ENCODE measurements around the gene ZPR1. TPM values are rescaled to one million over a fixed set of nuclear protein-coding genes. Genes with fewer than 3 reads are reported as not detected.

The ZPR1 gene
- total and polyA plus RNA-seq, 10 donors = 16.2 to 47.6 (median 23.4) TPM

DNA sequence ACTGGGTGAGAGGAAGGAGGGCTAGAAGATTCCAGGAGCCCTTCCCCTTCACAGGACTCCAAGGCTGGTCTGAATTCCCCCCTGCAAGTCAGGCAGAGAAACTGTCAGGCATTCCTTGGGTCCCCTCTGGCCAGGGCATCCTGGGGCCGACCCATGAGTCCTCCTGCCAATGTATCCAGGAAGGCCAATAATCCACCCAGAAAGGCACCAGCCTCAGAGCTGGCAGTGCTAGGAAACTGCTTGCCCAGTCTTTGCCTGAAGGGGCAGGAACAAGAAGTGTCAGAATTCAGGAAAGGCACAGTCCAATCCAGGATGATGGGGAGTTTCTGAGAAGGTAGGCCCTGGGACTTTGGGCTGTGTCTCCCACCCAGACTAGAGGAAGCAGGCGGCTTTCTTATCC, 56.0 kb downstream of the ZPR1 start:
- no peaks in the 10 kb centered on the region for H3K9me3 ChIP-seq
- TF ChIP-seq, protein P1, sequence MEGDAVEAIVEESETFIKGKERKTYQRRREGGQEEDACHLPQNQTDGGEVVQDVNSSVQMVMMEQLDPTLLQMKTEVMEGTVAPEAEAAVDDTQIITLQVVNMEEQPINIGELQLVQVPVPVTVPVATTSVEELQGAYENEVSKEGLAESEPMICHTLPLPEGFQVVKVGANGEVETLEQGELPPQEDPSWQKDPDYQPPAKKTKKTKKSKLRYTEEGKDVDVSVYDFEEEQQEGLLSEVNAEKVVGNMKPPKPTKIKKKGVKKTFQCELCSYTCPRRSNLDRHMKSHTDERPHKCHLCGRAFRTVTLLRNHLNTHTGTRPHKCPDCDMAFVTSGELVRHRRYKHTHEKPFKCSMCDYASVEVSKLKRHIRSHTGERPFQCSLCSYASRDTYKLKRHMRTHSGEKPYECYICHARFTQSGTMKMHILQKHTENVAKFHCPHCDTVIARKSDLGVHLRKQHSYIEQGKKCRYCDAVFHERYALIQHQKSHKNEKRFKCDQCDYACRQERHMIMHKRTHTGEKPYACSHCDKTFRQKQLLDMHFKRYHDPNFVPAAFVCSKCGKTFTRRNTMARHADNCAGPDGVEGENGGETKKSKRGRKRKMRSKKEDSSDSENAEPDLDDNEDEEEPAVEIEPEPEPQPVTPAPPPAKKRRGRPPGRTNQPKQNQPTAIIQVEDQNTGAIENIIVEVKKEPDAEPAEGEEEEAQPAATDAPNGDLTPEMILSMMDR (IDR thresholded peaks at IDR 0.05 in 8 of 11, conservative IDR thresholded peaks at IDR 0.05 in 3 of 11) = no peak
- TF ChIP-seq POLR2AphosphoS5 (IDR thresholded peaks at IDR 0.05) = no peak
- TF ChIP-seq POLR2A (IDR thresholded peaks at IDR 0.05) = no peak
- H3K27me3 ChIP-seq (replicated peaks in 1 of 7) = peaks cover 0 to 14% (median 0%) of the 10 kb centered on the region in 7 donors
- H3K27ac ChIP-seq = no peak overlapping the region
- H3K36me3 ChIP-seq = no peaks in the 10 kb centered on the region
- WGBS, 5 donors = 73 to 91% (median 80%) methylated on average over 2 of the region's 2 CpGs
- intact Hi-C loops (cut with DNase I; ENCODE audit: low total_unique reads) = no loop called here
- DNase-seq = peak; percentile 61
- peaks cover 0 to 9% (median 6%) of the 10 kb centered on the region in 6 donors for H3K4me1 ChIP-seq
- H3K4me3 ChIP-seq = no peak overlapping the region

DNA sequence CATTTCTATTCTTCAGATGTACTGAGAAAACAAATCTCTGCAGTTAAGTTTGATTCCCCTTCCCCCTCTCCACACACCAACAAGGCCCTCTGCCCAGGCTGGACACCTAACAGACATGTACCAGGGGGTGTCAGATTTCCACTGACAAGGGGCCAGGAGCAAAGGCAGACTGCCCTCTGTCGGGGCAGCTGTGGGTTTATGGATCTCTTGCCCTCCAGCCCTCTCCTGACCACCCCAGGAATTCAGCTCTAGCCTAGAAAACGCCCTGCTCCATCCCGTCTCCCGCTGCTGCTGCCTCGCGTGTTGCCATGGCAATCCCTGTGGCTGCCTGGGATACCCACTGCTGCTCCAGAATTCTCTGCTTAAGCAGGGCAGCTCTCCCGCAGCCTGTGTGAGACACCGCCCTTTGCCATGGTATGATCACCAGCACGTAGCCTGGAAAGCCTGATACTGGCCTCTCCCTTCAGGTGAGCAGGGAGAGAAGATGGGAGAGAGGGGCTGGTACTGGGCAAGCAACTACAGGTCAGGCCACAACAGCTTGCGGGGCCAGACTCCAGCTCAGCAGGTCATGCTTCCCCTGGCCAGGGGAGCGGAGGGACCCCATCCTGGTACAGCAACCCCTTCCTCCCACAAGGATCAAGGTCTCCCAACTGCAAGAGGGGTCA, 56.6 kb downstream of the ZPR1 start:
- Histone ChIP-seq H3K9me3 (no peaks in the 10 kb centered on the region), H3K36me3 (no peaks in the 10 kb centered on the region), H3K4me1 (peaks cover 0 to 9% (median 6%) of the 10 kb centered on the region in 6 donors), H3K27me3 (replicated peaks in 1 of 7) (peaks cover 0 to 15% (median 0%) of the 10 kb centered on the region in 7 donors), H3K4me3 (no peak overlapping the region), H3K27ac (no peak overlapping the region)
- WGBS, 5 donors = 67 to 86% (median 72%) methylated on average over 10 to 11 of the region's 11 CpGs
- DNase-seq = peak; percentile 50
- TF ChIP-seq, protein P1 (IDR thresholded peaks at IDR 0.05 in 8 of 11, conservative IDR thresholded peaks at IDR 0.05 in 3 of 11) = no peak
- TF ChIP-seq POLR2AphosphoS5 (IDR thresholded peaks at IDR 0.05) (no peak), POLR2A (IDR thresholded peaks at IDR 0.05) (no peak)
- intact Hi-C loops (cut with DNase I; ENCODE audit: low total_unique reads) = no loop called here

DNA sequence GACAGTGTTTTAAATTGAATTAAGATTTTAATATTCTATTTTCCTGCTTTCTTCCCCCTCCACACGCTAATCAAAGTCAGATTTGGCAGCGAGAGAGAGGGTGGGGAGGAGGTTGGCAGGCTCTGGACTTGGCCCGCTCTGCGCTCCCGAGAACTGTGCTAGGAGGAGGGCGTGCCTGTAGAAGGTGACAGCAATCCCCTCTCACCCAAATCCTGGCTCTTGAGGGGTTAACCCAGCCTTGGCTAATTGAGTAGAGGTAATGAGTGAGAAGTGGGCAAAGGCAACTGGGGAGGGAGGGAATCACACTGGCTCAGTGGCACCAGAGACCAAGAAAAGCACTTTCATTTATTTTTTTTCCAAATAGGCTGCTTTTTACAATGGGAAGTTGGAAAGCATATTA, 57.2 kb downstream of the ZPR1 start:
- Histone ChIP-seq H3K4me1 (peaks cover 0 to 9% (median 6%) of the 10 kb centered on the region in 6 donors), H3K27me3 (replicated peaks in 1 of 7) (peaks cover 0 to 20% (median 0%) of the 10 kb centered on the region in 7 donors), H3K9me3 (no peaks in the 10 kb centered on the region), H3K27ac (no peak overlapping the region), H3K36me3 (no peaks in the 10 kb centered on the region), H3K4me3 (no peak overlapping the region)
- DNase-seq = peak; percentile 41
- WGBS, 5 donors = 78 to 94% (median 92%) methylated on average over 6 of the region's 6 CpGs
- intact Hi-C loops (cut with DNase I; ENCODE audit: low total_unique reads) = no loop called here
- no peak for TF ChIP-seq POLR2A (IDR thresholded peaks at IDR 0.05)
- TF ChIP-seq, protein P1 (IDR thresholded peaks at IDR 0.05 in 8 of 11, conservative IDR thresholded peaks at IDR 0.05 in 3 of 11) = no peak
- no peak for TF ChIP-seq POLR2AphosphoS5 (IDR thresholded peaks at IDR 0.05)

DNA sequence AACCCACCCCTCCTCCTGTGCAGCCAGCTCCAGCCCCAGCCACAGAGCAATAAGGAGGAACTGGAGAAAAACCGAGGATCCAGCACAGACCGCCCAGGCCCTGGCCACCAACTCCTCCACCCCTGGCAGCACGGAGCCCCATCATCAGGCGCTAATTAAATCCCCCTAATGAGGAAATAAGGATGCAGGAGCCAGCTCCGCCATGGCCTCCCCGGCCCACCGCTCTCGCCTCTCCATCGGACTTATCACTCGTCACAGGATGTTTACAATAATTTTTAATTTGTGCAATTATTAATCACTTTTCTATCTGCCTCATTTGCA, 57.6 kb downstream of the ZPR1 start:
- no peak for DNase-seq
- H3K27ac ChIP-seq = no peak overlapping the region
- no peaks in the 10 kb centered on the region for H3K9me3 ChIP-seq
- H3K4me1 ChIP-seq = peaks cover 0 to 11% (median 6%) of the 10 kb centered on the region in 6 donors
- intact Hi-C loops (cut with DNase I; ENCODE audit: low total_unique reads) = no loop called here
- TF ChIP-seq, protein P1 (IDR thresholded peaks at IDR 0.05 in 8 of 11, conservative IDR thresholded peaks at IDR 0.05 in 3 of 11) = no peak
- TF ChIP-seq POLR2A (IDR thresholded peaks at IDR 0.05) = no peak
- no peak for TF ChIP-seq POLR2AphosphoS5 (IDR thresholded peaks at IDR 0.05)
- no peak overlapping the region for H3K4me3 ChIP-seq
- WGBS, 5 donors = 88 to 94% (median 89%) methylated on average over 10 of the region's 10 CpGs
- H3K27me3 ChIP-seq (replicated peaks in 1 of 7) = peaks cover 0 to 23% (median 0%) of the 10 kb centered on the region in 7 donors
- no peaks in the 10 kb centered on the region for H3K36me3 ChIP-seq

Measured in spleen (tissue), 11 donors.